Panc1 (cell line): Measurements from ENCODE around the gene ARHGAP44.

Source experiments
- POLR2AphosphoS5 ChIP-seq: IDR thresholded peaks from 2 replicates; pipeline ENCODE4 v1.6.1; 2012; ENCODE audit warnings: mild to moderate bottlenecking, low read depth, low read length, moderate library complexity
- TF ChIP-seq, protein P1 (sequence below): fragments of 450-650 bp; IDR thresholded peaks from 2 replicates; pipeline ENCODE4 v1.5.1; 2017; ENCODE audit warnings: mild to moderate bottlenecking
- TF ChIP-seq, protein P2 (sequence below), 2 experiments: IDR thresholded peaks; 2 replicates each; pipeline ENCODE4 v1.6.1; 2011 to 2012; ENCODE audit warnings: low read depth in 2 of 2, control low read depth in 1 of 2, low read length in 1 of 2, mild to moderate bottlenecking in 1 of 2, moderate library complexity in 1 of 2; ENCODE audit not compliant: insufficient read depth in 1 of 2

DNA sequence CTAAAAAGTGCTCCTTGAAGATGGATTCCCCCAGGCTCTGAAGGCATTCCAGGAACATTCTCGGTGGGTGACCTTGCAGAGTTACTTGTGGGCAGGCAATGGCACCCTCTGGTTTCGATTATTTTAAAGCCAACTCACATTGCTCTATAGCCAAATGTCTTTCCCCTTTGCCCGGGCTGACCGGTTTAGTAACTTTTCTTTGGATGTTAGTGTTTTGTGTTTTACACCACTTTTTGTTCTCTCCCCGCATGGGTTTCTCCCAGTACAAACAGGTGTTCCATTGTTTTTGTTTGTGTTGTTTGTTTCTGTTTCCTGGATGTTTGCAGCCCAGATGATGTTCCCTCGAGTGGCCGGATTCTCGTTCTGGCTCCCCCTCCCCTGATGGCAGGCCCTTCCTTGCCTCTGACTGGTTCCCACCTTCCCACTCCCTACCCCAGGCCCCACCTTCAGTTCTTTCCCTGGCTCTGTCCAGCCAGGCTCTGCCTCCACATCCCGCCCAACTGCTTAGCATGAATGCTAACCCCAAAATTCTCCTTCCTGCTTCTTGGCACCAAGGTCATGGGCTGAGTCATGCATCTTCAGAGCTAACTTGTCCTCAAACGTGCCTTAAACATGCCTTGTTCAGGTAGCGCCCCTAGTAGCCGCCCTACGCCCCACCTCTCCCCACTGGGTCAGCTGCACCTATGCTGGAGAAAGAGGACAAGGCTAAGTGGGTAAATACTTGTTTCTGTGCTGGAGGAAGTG lies 187.9 kb downstream of the ARHGAP44 start:
- TF ChIP-seq, protein P1, sequence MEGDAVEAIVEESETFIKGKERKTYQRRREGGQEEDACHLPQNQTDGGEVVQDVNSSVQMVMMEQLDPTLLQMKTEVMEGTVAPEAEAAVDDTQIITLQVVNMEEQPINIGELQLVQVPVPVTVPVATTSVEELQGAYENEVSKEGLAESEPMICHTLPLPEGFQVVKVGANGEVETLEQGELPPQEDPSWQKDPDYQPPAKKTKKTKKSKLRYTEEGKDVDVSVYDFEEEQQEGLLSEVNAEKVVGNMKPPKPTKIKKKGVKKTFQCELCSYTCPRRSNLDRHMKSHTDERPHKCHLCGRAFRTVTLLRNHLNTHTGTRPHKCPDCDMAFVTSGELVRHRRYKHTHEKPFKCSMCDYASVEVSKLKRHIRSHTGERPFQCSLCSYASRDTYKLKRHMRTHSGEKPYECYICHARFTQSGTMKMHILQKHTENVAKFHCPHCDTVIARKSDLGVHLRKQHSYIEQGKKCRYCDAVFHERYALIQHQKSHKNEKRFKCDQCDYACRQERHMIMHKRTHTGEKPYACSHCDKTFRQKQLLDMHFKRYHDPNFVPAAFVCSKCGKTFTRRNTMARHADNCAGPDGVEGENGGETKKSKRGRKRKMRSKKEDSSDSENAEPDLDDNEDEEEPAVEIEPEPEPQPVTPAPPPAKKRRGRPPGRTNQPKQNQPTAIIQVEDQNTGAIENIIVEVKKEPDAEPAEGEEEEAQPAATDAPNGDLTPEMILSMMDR: no peak
- no peak for TF ChIP-seq POLR2AphosphoS5
- TF ChIP-seq, protein P2, sequence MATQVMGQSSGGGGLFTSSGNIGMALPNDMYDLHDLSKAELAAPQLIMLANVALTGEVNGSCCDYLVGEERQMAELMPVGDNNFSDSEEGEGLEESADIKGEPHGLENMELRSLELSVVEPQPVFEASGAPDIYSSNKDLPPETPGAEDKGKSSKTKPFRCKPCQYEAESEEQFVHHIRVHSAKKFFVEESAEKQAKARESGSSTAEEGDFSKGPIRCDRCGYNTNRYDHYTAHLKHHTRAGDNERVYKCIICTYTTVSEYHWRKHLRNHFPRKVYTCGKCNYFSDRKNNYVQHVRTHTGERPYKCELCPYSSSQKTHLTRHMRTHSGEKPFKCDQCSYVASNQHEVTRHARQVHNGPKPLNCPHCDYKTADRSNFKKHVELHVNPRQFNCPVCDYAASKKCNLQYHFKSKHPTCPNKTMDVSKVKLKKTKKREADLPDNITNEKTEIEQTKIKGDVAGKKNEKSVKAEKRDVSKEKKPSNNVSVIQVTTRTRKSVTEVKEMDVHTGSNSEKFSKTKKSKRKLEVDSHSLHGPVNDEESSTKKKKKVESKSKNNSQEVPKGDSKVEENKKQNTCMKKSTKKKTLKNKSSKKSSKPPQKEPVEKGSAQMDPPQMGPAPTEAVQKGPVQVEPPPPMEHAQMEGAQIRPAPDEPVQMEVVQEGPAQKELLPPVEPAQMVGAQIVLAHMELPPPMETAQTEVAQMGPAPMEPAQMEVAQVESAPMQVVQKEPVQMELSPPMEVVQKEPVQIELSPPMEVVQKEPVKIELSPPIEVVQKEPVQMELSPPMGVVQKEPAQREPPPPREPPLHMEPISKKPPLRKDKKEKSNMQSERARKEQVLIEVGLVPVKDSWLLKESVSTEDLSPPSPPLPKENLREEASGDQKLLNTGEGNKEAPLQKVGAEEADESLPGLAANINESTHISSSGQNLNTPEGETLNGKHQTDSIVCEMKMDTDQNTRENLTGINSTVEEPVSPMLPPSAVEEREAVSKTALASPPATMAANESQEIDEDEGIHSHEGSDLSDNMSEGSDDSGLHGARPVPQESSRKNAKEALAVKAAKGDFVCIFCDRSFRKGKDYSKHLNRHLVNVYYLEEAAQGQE (IDR thresholded peaks at IDR 0.05; ENCODE audit: insufficient read depth in 1 of 2, low read depth in 2 of 2, low read length in 1 of 2): no peak
